ENCODE results near the gene ZNF135. TPM values are rescaled to one million over a fixed set of nuclear protein-coding genes. Genes with fewer than 3 reads are reported as not detected.

Gene ZNF135
- polyA plus RNA-seq, 1 experiment, result 6.6 TPM

DNA sequence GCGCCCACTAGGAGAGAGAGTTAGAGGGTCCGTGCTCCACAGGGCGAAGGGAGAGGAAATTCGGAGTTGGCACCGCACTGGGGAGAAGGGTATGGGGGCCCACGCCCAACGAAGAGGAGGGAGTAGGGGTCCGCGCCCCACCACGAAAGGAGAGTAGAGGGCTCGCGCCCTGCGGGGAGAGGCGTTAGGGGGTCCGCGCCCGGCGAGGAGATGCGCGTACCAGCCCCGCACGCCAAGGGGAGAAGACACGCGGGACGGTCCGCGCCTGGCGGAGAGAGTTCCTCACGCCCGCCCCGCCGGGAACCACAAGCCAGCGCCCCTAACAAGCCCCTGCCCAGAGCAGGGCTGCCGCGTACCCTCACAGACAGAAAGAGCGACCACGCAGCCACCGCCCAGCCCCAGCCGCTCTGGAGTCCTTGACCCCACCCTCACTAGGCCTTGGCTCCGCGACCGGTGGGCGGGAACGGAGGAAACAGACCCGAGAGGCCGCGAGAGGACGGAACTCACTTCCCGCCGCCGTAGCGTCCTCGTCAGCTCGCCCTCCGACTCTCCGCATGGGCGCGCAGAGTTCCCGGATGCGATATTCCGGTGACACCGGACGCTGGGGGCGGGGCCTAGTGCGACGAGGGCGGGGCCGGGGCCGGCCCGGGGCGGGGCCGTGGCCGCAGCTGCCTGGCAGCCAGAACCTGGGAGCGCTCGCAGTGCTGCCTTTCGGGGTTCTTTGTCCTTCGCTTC lies 58.9 kb downstream of the ZNF135 start:
- TF ChIP-seq, protein P1, sequence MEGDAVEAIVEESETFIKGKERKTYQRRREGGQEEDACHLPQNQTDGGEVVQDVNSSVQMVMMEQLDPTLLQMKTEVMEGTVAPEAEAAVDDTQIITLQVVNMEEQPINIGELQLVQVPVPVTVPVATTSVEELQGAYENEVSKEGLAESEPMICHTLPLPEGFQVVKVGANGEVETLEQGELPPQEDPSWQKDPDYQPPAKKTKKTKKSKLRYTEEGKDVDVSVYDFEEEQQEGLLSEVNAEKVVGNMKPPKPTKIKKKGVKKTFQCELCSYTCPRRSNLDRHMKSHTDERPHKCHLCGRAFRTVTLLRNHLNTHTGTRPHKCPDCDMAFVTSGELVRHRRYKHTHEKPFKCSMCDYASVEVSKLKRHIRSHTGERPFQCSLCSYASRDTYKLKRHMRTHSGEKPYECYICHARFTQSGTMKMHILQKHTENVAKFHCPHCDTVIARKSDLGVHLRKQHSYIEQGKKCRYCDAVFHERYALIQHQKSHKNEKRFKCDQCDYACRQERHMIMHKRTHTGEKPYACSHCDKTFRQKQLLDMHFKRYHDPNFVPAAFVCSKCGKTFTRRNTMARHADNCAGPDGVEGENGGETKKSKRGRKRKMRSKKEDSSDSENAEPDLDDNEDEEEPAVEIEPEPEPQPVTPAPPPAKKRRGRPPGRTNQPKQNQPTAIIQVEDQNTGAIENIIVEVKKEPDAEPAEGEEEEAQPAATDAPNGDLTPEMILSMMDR (IDR thresholded peaks at IDR 0.05; ENCODE audit: low read depth, low read length), result no peak
- ChIA-PET POLR2A (no interaction called here), CTCF (no interaction called here)
- H3K27me3 ChIP-seq (ENCODE audit: control insufficient read depth, insufficient read depth, low read length), result no peaks in the 10 kb centered on the region
- H3K27ac ChIP-seq (ENCODE audit: low read depth, low read length), result no peak overlapping the region
- no peak overlapping the region for H3K4me3 ChIP-seq (ENCODE audit: low read depth, low read length)
- DNase-seq (ENCODE audit: low read depth, low spot score), result no peak
- H3K9me3 ChIP-seq (ENCODE audit: control insufficient read depth, insufficient read depth, low read length), result peaks cover 65% of the 10 kb centered on the region

GRCh38 chr19:58118979-58119733 lies 60.1 kb downstream of the ZNF135 start:
- H3K4me3 ChIP-seq (ENCODE audit: low read depth, low read length), result no peak overlapping the region
- H3K27me3 ChIP-seq (ENCODE audit: control insufficient read depth, insufficient read depth, low read length), result no peaks in the 10 kb centered on the region
- no peak overlapping the region for H3K27ac ChIP-seq (ENCODE audit: low read depth, low read length)
- TF ChIP-seq, protein P1 (IDR thresholded peaks at IDR 0.05; ENCODE audit: low read depth, low read length), result no peak
- POLR2A ChIA-PET, result no interaction called here
- peaks cover 64% of the 10 kb centered on the region for H3K9me3 ChIP-seq (ENCODE audit: control insufficient read depth, insufficient read depth, low read length)
- no peak for DNase-seq (ENCODE audit: low read depth, low spot score)
- CTCF ChIA-PET, result no interaction called here

Other genes with a start within 250 kb of the ZNF135 start
- gene ZNF552, start 244.4 kb upstream of the ZNF135 start, polyA plus RNA-seq (2011; rRNA removed), result 2.8 and 2.9 TPM in 2 replicates
- 5.7 TPM in 2 replicates for gene ZNF587B, start 229.0 kb upstream of the ZNF135 start, polyA plus RNA-seq (2011; rRNA removed)
- gene ZNF587, start 209.4 kb upstream of the ZNF135 start, polyA plus RNA-seq (2011; rRNA removed), result 15.7 and 18.3 TPM in 2 replicates
- gene ZNF814, start 170.2 kb upstream of the ZNF135 start, polyA plus RNA-seq (2011; rRNA removed), result 5.4 and 5.6 TPM in 2 replicates
- gene ZNF417, start 142.7 kb upstream of the ZNF135 start, polyA plus RNA-seq (2011; rRNA removed), result 6.2 and 8.4 TPM in 2 replicates
- gene ZNF418, start 123.9 kb upstream of the ZNF135 start, polyA plus RNA-seq (2011; rRNA removed), result 2.7 and 3.1 TPM in 2 replicates
- 3.6 and 4.6 TPM in 2 replicates for gene ZNF256, start 111.6 kb upstream of the ZNF135 start, polyA plus RNA-seq (2011; rRNA removed)
- gene C19orf18, start 84.7 kb upstream of the ZNF135 start, polyA plus RNA-seq (2011; rRNA removed), result 0.10 and 0.27 TPM in 2 replicates
- 4.9 TPM in 2 replicates for gene ZNF606, start 56.5 kb upstream of the ZNF135 start, polyA plus RNA-seq (2011; rRNA removed)
- gene ZSCAN1, start 25.3 kb upstream of the ZNF135 start, polyA plus RNA-seq (2011; rRNA removed), result not detected in 2 replicates
- gene ZSCAN18, start 38.9 kb downstream of the ZNF135 start, polyA plus RNA-seq (2011; rRNA removed), result 12.7 and 15.2 TPM in 2 replicates
- gene ZNF329, start 91.5 kb downstream of the ZNF135 start, polyA plus RNA-seq (2011; rRNA removed), result 9.5 and 10.2 TPM in 2 replicates
- 13.0 and 13.2 TPM in 2 replicates for gene ZNF274, start 123.8 kb downstream of the ZNF135 start, polyA plus RNA-seq (2011; rRNA removed)
- gene ZNF544, start 169.6 kb downstream of the ZNF135 start, polyA plus RNA-seq (2011; rRNA removed), result 26.4 and 27.5 TPM in 2 replicates
- gene ZNF8, start 219.7 kb downstream of the ZNF135 start, polyA plus RNA-seq (2011; rRNA removed), result 3.2 and 3.5 TPM in 2 replicates
- gene ERVK3-1, start 246.1 kb downstream of the ZNF135 start, polyA plus RNA-seq (2011; rRNA removed), result 41.9 and 44.5 TPM in 2 replicates